DOHH2 (cell line): Measurements from ENCODE around the gene POLRMT.

Source experiments
- H3F3A ChIP-seq: fragments of 200-600 bp; sonication (generic), shearing (Covaris generic); 2 replicates; pipeline ENCODE4 v1.6.0; 2016; ENCODE audit warnings: antibody characterized with exemption, mild to moderate bottlenecking; ENCODE audit not compliant: control insufficient read depth, insufficient read depth
- H3K27ac ChIP-seq: fragments of 200-600 bp; sonication (generic); 2 replicates; pipeline ENCODE4 v1.5.1; 2014; ENCODE audit warnings: low read depth, mild to moderate bottlenecking, low read length, moderate library complexity
- H3K27me3 ChIP-seq: fragments of 200-600 bp; sonication (generic); 2 replicates; pipeline ENCODE4 v1.6.1; 2014; ENCODE audit warnings: mild to moderate bottlenecking, low read length, mixed read lengths; ENCODE audit not compliant: control insufficient read depth
- H3K36me3 ChIP-seq: fragments of 200-600 bp; sonication (generic); 2 replicates; pipeline ENCODE4 v1.6.1; 2014; ENCODE audit warnings: mild to moderate bottlenecking, low read length, moderate library complexity, mixed read lengths; ENCODE audit not compliant: control insufficient read depth
- H3K4me1 ChIP-seq: fragments of 200-600 bp; sonication (generic); 2 replicates; pipeline ENCODE4 v1.6.1; 2014; ENCODE audit warnings: mild to moderate bottlenecking, low read length, mixed read lengths; ENCODE audit not compliant: control insufficient read depth
- H3K4me2 ChIP-seq: fragments of 200-600 bp; sonication (generic); 2 replicates; pipeline ENCODE4 v1.6.0; 2014; ENCODE audit warnings: mild to moderate bottlenecking, low read length, moderate library complexity
- H3K4me3 ChIP-seq: fragments of 200-600 bp; sonication (generic); 2 replicates; pipeline ENCODE4 v1.5.1; 2014; ENCODE audit warnings: mild to moderate bottlenecking, low read length, mixed read lengths
- H3K79me2 ChIP-seq: fragments of 200-600 bp; sonication (generic); 2 replicates; pipeline ENCODE4 v1.6.1; 2014; ENCODE audit warnings: mild to moderate bottlenecking, low read length, mixed read lengths; ENCODE audit not compliant: control insufficient read depth
- H3K9me2 ChIP-seq: fragments of 200-600 bp; sonication (generic); replicated peaks from 2 replicates; pipeline ENCODE4 v1.6.1; 2014; ENCODE audit warnings: mild to moderate bottlenecking, low read length, mixed read lengths; ENCODE audit not compliant: control insufficient read depth
- H3K9me3 ChIP-seq: fragments of 200-600 bp; sonication (generic); 2 replicates; pipeline ENCODE4 v1.6.1; 2014; ENCODE audit warnings: antibody characterized with exemption, low read length, mixed read lengths; ENCODE audit not compliant: control insufficient read depth, insufficient read depth
- H4K20me1 ChIP-seq: fragments of 200-600 bp; sonication (generic); 2 replicates; pipeline ENCODE4 v1.6.0; 2014; ENCODE audit warnings: low read depth, mild to moderate bottlenecking, antibody characterized with exemption, low read length, moderate library complexity; ENCODE audit not compliant: control insufficient read depth, insufficient read depth
- EZH2phosphoT487 ChIP-seq: fragments of 200-600 bp; sonication (generic); IDR thresholded peaks from 2 replicates; pipeline ENCODE4 v1.6.1; 2017; ENCODE audit warnings: borderline replicate concordance, mild to moderate bottlenecking, antibody characterized with exemption, low read length, moderate library complexity, mixed read lengths
- TF ChIP-seq, protein P1 (sequence below): fragments of 200-600 bp; sonication (generic); IDR thresholded peaks from one replicate; pipeline ENCODE4 v1.5.1; 2014; ENCODE audit warnings: antibody characterized with exemption, mild to moderate bottlenecking, low read depth, low read length; ENCODE audit not compliant: poor library complexity, severe bottlenecking

The POLRMT gene

DNA sequence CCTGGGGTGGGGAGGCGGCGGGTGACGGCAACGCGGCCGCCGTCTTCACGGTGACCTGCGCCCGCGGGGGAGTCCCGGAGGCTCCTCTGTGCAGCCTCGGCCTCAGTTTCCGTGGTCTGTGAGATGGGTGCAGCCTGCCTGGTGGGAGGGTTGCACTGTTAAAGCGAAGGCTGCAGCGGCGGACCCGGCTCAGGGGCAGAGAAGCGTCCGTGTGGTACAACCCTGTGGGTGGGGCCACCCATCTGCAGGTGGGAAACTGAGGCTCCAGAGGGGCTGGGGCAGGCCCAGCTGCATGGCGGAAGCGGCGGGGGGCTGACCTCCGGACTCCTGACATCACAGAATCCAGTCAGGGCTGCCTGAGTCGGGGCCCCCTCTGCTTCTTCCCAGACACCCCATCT, 6.8 kb upstream of the POLRMT start:
- Histone ChIP-seq H3K27ac (no peak overlapping the region), H3K36me3 (peaks cover 13% of the 10 kb centered on the region), H3K9me3 (no peaks in the 10 kb centered on the region), H4K20me1 (peaks cover 2% of the 10 kb centered on the region; the same call in 1 of the 2 replicates), H3K4me3 (peak overlapping the region; percentile 56), H3K9me2 (no peaks in the 10 kb centered on the region), H3K79me2 (no peaks in the 10 kb centered on the region), H3F3A (no peaks in the 10 kb centered on the region; the same call in 1 of the 2 replicates), H3K4me1 (peaks cover 25% of the 10 kb centered on the region), H3K27me3 (peaks cover 2% of the 10 kb centered on the region; the same call in 1 of the 2 replicates), H3K4me2 (peak overlapping the region; percentile 65)
- TF ChIP-seq, protein P1, sequence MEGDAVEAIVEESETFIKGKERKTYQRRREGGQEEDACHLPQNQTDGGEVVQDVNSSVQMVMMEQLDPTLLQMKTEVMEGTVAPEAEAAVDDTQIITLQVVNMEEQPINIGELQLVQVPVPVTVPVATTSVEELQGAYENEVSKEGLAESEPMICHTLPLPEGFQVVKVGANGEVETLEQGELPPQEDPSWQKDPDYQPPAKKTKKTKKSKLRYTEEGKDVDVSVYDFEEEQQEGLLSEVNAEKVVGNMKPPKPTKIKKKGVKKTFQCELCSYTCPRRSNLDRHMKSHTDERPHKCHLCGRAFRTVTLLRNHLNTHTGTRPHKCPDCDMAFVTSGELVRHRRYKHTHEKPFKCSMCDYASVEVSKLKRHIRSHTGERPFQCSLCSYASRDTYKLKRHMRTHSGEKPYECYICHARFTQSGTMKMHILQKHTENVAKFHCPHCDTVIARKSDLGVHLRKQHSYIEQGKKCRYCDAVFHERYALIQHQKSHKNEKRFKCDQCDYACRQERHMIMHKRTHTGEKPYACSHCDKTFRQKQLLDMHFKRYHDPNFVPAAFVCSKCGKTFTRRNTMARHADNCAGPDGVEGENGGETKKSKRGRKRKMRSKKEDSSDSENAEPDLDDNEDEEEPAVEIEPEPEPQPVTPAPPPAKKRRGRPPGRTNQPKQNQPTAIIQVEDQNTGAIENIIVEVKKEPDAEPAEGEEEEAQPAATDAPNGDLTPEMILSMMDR = no peak
- no peak for TF ChIP-seq EZH2phosphoT487

DNA sequence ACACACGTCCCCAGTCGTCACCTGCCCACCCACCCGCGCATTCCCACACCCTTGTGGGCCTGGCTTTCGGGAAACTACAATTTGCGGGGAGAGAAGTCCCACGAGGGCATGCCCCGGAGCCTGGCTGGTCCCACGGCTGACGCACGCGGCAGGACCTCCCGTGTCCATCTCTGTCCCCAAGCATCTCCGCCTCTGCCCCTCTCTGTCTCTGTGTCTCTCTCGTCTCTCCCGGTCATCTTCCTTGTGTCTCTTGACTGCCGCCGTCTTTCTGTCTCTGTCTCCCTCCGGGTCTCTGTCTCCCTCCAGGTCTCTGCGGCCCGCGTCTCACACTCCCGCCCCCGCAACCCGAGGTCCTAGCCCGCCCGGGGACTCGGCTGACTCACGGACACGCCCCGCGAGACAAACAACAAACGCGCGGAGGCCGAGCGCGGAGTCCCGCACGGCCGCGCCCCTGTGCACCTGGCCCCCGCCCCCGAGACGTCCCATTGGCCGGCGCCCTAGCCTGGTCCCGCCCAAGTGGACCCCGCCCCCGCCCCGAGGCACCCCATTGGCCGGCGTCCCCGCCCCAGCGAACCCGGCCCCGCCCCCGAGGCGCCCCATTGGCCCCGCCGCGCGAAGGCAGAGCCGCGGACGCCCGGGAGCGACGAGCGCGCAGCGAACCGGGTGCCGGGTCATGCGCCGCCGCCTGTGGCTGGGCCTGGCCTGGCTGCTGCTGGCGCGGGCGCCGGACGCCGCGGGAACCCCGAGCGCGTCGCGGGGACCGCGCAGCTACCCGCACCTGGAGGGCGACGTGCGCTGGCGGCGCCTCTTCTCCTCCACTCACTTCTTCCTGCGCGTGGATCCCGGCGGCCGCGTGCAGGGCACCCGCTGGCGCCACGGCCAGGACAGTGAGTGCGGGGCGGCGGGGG, 6.2 kb upstream of the POLRMT start, which contains the start of gene FGF22:
Gene FGF22, plus strand, starts transcription at position 627 of the 908 bp plus-strand sequence. Its CDS starts 47 bp downstream, at position 674.
- Histone ChIP-seq H3K36me3 (peaks cover 7% of the 10 kb centered on the region), H3F3A (no peaks in the 10 kb centered on the region; the same call in 1 of the 2 replicates), H3K27me3 (peaks cover 2% of the 10 kb centered on the region; the same call in 1 of the 2 replicates), H3K4me2 (peak within 1 kb of the TSS; percentile 69), H3K9me3 (no peaks in the 10 kb centered on the region), H3K79me2 (no peaks in the 10 kb centered on the region), H3K4me1 (peaks cover 25% of the 10 kb centered on the region), H3K4me3 (peak within 1 kb of the TSS; percentile 56), H4K20me1 (peaks cover 2% of the 10 kb centered on the region; the same call in 1 of the 2 replicates), H3K9me2 (no peaks in the 10 kb centered on the region), H3K27ac (no peak within 1 kb of the TSS)
- TF ChIP-seq, protein P1 = no peak
- no peak for TF ChIP-seq EZH2phosphoT487

DNA sequence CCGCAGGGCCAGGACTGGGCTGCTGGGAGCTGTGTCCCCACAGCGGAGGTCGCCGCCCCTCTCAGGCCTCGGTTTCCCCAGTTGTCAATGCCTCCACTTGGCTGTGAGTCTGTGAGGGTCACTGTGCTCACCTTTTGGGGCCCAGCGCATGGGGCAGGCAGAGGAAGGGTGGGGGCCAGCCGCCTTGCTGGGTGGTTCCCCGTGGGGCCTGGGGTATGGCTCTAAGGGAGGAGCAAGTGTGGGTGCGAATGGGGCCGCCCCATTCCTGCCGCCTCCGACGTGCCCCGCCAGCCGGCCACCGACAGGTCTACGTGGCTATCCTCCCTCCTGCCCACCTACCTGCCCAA, 5.5 kb upstream of the POLRMT start:
- Histone ChIP-seq H3K27ac (no peak overlapping the region), H3K36me3 (peaks cover under 1% of the 10 kb centered on the region; the same call in 1 of the 2 replicates), H3K27me3 (peaks cover 2% of the 10 kb centered on the region; the same call in 1 of the 2 replicates), H4K20me1 (peaks cover 2% of the 10 kb centered on the region; the same call in 1 of the 2 replicates), H3K9me3 (no peaks in the 10 kb centered on the region), H3K4me3 (peak overlapping the region; percentile 39; the same call in 1 of the 2 replicates), H3F3A (no peaks in the 10 kb centered on the region; the same call in 1 of the 2 replicates), H3K9me2 (no peaks in the 10 kb centered on the region), H3K4me1 (peaks cover 31% of the 10 kb centered on the region), H3K79me2 (peaks cover 5% of the 10 kb centered on the region), H3K4me2 (peak overlapping the region; percentile 69)
- TF ChIP-seq, protein P1 = no peak
- no peak for TF ChIP-seq EZH2phosphoT487
